Measurements from ENCODE around the gene IL17B.

Gene IL17B

GRCh38 chr5:149379177-149379761 is at the start of gene IL17B:
TSS of gene IL17B (minus strand) at chr5:149379292. CDS start at chr5:149379225, 67 bp downstream.
- no peak for FAIRE-seq

- FAIRE-seq = no peak
Observed at GRCh38 chr5:149428032-149428431, 48.9 kb upstream of the IL17B start.

- no peak for FAIRE-seq
Observed at GRCh38 chr5:149427374-149427773, 48.3 kb upstream of the IL17B start.

- no peak for FAIRE-seq
Observed at GRCh38 chr5:149426931-149427330, 47.8 kb upstream of the IL17B start.

GRCh38 chr5:149425729-149426128 is 46.6 kb upstream of the IL17B start:
- FAIRE-seq = no peak

- FAIRE-seq = no peak
Observed at GRCh38 chr5:149424371-149425315, 45.6 kb upstream of the IL17B start.

GRCh38 chr5:149423794-149424268 is 44.7 kb upstream of the IL17B start:
- FAIRE-seq = no peak

GRCh38 chr5:149423049-149423793 is 44.1 kb upstream of the IL17B start:
- FAIRE-seq = no peak

GRCh38 chr5:149422366-149423048 is 43.4 kb upstream of the IL17B start:
- no peak for FAIRE-seq

GRCh38 chr5:149421834-149422233 is 42.7 kb upstream of the IL17B start:
- no peak for FAIRE-seq

GRCh38 chr5:149421372-149421685 is 42.2 kb upstream of the IL17B start:
- no peak for FAIRE-seq

GRCh38 chr5:149420545-149421371 is 41.7 kb upstream of the IL17B start:
- FAIRE-seq = no peak

- FAIRE-seq = no peak
Observed at GRCh38 chr5:149419859-149420544, 40.9 kb upstream of the IL17B start.

GRCh38 chr5:149419532-149419858 is 40.4 kb upstream of the IL17B start:
- FAIRE-seq = no peak

- no peak for FAIRE-seq
Observed at GRCh38 chr5:149418910-149419531, 39.9 kb upstream of the IL17B start.

GRCh38 chr5:149417711-149418368 is 38.7 kb upstream of the IL17B start:
- no peak for FAIRE-seq

GRCh38 chr5:149416987-149417710 is 38.1 kb upstream of the IL17B start:
- no peak for FAIRE-seq

- FAIRE-seq = no peak
Observed at GRCh38 chr5:149415066-149415967, 36.2 kb upstream of the IL17B start.

Measured in G401.6 (cell line).